ENCODE results near the gene TRPV4. TPM values are rescaled to one million over a fixed set of nuclear protein-coding genes. Genes with fewer than 3 reads are reported as not detected.
A peak's percentile ranks its signal among the peaks of the same experiment; 100 is the strongest.
"Not testable (repeated sequence)": the region's sequence is repeated elsewhere in the genome, so short reads cannot be mapped to it uniquely, and the experiment has no call there.

TRPV4 gene
- total RNA-seq, 1 donor from 2014 or later = 5.3 TPM

- DNase-seq (ENCODE audit: low read depth) = peak; percentile 36
Observed at GRCh38 chr12:109860977-109861376, 27.8 kb upstream of the TRPV4 start.

DNA sequence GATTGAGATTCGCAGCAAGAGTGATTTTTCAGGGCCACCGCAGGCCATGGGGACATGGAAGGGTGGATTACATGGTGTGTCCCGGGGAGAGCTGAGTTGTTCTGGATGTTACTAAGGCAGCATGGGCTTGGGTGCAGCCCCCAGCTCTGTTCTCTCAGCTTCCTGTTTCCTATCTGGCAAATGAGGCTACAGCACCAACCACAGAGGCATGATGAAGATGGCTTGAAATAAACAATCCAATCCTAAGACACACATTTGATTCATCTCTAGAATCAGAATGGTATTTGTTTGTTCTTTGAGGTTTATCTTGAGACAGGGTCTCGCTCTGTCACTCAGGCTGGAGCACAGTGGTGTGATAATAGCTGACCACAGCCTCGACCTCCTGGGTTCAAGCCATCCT lies 25.6 kb upstream of the TRPV4 start:
- no peak for DNase-seq (ENCODE audit: low read depth)

- DNase-seq (ENCODE audit: low read depth) = no peak
Observed at GRCh38 chr12:109857715-109858114, 24.5 kb upstream of the TRPV4 start.

DNA sequence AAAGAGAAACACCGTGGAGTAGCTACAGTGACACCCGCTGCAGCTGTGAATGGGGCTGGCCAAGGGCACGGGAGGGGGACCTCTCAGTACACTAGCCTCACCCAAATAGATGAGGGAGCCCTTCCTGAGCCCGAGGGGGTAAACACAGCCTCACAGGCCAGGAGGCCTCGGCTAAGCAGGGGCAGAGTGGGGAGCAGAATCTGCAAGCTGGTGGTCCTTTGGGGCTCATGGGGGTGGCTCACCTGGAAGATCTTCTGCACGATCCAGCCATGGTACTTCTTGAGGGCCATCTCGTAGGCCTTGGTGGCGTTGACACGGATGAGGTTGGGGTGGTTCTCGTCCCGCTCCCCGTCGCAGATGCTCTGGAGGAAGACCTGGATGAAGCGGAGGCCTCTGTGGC lies 22.2 kb upstream of the TRPV4 start:
- no peak for DNase-seq (ENCODE audit: low read depth)

DNA sequence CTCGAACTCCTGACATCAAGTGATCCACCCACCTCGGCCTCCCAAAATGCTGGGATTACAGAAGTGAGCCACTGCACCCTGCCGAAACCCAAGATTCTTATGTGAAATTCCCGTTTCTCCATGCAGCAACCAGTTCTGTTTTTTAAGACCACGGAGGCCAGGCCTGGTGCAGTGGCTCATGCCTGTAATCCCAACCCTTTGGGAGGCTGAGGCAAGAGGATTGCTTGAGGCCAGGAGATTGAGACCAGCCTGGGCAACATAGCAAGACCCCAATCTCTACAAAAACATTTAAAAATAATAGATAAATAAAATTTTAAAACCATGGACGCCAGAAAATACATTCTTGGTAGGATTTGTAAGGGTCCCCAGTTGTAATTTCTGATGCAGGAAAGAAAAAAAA lies 17.3 kb upstream of the TRPV4 start:
- not testable (repeated sequence) for DNase-seq (ENCODE audit: low read depth)

- no peak for DNase-seq (ENCODE audit: low read depth)
Observed at GRCh38 chr12:109847142-109847735, 14.0 kb upstream of the TRPV4 start.

GRCh38 chr12:109845824-109846205 lies 12.6 kb upstream of the TRPV4 start:
- no peak for DNase-seq (ENCODE audit: low read depth)

GRCh38 chr12:109844983-109845823 lies 12.0 kb upstream of the TRPV4 start:
- peak; percentile 45 for DNase-seq (ENCODE audit: low read depth)

GRCh38 chr12:109844091-109844490 lies 10.9 kb upstream of the TRPV4 start:
- DNase-seq (ENCODE audit: low read depth) = no peak

DNA sequence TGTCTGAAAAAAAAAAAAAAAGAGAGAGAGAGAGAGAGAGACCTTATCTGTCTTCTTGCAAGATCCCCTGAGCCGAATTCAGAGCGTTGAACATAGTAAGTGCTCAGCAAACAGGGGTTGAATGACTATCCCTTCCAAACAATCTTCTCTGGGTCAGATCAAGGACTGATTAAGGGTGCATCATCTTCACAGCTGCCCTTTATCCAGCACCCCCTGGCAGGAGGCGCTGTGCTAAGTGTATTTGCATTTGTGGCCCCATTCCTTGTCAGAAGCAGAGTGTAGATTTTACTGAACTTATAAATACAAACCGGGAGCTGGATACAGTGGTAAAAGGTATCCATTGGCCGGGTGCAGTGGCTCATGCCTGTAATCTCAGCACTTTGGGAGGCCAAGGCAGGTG lies 8.8 kb upstream of the TRPV4 start:
- no peak for DNase-seq (ENCODE audit: low read depth)

- DNase-seq (ENCODE audit: low read depth) = no peak
Observed at GRCh38 chr12:109841356-109841755, 8.2 kb upstream of the TRPV4 start.

DNA sequence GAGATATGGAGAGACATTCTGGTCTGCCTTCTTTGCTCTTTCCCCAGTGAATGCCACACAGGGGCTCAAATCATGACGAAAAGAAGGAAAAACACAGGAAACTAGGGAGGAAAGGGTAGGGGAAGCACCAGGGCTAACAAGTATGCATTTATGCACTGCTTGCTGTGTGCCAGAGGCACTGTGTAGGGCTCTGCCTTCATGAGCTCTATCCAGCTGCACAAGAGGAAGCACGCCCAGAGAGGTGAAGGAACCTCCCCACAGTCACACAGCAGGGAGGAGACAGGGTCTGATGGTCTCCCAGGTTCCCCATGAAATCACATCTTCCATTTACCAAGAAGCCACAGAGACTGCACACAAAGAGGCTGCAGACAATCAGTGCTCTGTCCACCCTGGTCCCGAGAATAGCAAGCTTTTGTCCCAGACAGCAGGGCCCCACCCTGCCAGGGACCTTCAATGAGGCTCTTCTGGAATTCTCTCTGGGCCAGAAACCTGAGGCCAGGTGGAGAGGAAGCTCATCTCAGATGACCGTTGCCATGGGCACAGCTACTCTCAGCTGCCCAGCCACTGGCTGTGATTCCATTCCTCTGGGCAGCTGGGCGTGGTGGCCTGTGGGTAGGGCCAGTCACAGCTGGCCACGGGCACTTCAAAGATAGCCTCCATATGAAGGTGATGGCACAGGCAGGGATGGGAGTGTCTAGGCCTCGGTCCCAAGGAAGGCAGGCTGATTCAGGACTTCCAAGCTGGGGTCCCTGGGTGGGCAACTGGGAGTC lies 7.3 kb upstream of the TRPV4 start:
- DNase-seq (ENCODE audit: low read depth) = peak; percentile 32

- DNase-seq (ENCODE audit: low read depth) = no peak
Observed at GRCh38 chr12:109839444-109839843, 6.2 kb upstream of the TRPV4 start.

DNA sequence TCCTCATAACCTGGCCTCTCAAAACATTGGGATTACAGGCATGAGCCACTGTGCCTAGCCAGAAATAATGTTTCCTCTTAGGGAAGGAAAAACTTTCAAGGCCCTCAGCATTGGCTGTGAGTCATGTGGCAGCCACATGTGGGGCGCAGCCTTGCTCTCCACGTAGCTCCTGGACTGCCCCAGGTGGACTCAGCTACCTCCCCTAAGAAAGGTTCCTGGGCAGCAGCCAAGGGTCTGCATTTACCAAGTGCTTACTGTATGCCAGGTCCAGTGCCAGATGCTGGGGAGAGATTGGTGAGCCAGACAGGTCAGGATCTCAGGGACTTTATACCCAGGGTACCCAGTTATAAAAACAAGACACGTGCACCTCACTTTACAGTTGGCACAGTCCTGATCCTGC lies 3.7 kb upstream of the TRPV4 start:
- DNase-seq (ENCODE audit: low read depth) = no peak

DNA sequence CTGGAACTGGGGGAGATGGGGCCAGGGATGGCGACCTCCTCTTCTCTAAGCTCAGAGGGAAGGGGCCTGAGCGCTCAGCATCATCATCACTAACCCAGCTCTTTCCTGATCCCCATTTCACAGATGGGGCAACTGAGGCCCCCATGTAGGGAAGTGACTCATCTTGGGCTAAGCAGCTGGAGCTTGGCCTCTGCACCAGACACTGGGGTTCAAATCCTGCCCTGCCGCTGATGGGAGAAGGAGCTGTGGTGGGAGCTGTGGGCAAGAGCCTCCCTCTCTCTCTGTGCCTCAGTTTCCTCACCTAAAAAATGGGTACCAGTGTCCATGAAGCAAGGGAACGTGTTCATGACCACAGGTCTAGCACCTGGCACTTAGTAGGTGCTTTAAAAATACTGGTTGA lies 2.6 kb upstream of the TRPV4 start:
- no peak for DNase-seq (ENCODE audit: low read depth)

- no peak for DNase-seq (ENCODE audit: low read depth)
Observed at GRCh38 chr12:109832541-109833306, 474 bp downstream of the TRPV4 start.

DNA sequence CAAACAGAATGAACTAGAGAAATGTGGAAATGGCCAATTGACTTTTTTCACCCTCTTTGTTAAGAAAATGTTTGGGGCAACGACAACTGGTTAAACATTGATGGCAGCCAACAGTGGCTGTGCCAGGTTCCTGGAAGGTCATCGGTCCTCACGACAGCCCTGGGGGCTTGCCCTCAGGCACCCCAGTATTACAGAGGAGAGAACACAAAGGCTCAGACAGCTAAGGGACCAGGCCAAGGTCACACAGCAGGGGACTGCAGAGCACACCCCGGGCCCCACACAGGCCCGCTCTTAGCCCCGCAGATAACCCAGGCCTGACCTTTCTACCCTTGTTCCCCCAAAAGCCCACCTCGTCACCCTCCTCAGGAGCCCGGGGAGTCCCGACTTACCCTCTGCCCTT lies 1.3 kb downstream of the TRPV4 start:
- DNase-seq (ENCODE audit: low read depth) = no peak

- no peak for DNase-seq (ENCODE audit: low read depth)
Observed at GRCh38 chr12:109831365-109831764, 1.8 kb downstream of the TRPV4 start.

GRCh38 chr12:109830718-109831117 lies 2.5 kb downstream of the TRPV4 start:
- no peak for DNase-seq (ENCODE audit: low read depth)

- no peak for DNase-seq (ENCODE audit: low read depth)
Observed at GRCh38 chr12:109830267-109830666, 2.9 kb downstream of the TRPV4 start.

DNA sequence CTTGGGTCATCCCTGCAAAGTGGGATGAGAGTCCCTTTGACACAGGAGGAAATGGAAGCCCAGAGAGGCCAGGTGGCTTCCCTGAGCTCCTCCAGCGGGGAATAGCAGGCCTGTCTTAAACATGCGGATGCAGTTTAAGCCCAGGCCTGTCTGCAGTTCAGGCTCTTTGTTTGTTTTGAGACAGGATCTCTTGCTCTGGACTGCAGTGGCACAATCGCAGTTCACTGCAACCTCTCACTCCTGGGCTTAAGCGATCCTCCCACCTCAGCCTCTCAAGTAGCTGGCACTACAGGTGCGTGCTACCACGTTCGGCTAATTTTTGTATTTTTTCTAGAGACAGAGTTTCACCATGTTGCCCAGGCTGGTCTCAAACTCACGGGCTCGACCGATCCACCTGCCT lies 3.5 kb downstream of the TRPV4 start:
- no peak for DNase-seq (ENCODE audit: low read depth)
